Activated CD4-positive, alpha-beta T cell treated with anti-CD3 and anti-CD28 coated beads, Interleukin-2, amount 50 U/mL, for 16 hours (primary cell): ENCODE data around the gene SEC61G.

Source experiments
- DNase-seq: peaks from one replicate; pipeline ENCODE4 v3.0.0-alpha.2; 2020

Gene SEC61G

DNA sequence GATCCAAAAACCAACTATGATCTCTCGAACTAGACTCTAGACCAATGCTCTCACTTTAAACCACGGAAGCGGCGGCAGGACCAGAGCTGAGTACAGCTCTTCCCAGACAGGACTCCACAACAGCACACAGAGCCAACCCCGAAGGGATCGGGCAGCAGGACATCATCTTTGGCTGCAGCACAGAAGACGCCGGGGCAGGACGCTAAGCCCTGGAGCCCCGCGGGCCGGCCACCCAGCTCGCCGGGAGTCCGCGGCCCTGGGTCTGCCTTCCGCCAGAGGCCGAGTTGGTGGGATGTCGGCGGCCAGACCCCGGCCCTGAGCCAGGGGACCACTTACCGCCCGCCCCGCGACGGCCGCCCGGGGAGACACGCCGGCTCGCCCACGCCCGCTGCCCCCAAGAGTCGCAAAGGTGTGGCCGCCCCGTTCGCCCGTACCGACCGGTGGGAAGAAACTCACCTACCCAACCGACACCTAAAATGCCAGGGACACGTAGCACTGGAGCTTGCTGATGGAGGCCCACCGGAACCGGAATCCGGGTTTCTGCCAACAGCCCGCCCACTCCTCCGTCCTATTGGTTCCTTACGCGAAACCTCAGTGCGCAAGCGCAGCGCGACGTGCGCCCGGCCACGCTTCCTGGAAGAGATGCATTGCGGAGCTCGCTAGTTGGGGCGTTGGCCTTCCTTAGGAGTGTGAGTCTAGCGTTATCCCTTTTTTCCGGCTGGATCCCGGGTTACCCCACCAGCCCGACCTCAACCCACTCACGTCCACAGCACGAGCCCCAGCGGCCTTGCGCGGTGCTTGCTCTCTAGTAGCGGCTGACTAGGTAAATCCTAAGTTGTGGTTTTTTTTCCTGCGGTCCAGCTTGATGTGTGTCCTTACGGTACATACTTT is at the start of gene SEC61G:
Gene SEC61G (minus strand): TSS at position 510 of the 891 bp plus-strand sequence. CDS start 1,623 bp downstream, outside the sequence.
- peak; percentile 97 for DNase-seq

DNA sequence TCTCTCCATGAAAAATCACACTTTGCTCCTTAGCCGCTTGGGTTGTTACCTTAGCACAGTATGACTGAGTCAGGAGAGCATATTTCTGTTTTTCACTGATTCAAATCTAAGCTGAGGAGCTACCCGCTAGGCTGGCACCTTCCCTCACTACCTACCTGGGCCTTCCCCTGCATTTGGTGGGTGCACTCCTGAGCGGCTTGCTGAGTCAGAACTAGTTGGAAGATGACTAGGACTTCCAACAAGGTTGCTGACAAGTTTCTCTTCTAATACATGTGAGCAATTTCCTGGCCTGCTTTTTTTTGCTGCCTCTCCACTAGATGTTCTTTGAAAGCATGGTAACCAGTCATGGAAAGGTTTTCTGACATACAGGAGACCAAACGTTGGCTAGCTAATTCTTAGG is 43.8 kb upstream of the SEC61G start:
- DNase-seq: peak; percentile 76

DNA sequence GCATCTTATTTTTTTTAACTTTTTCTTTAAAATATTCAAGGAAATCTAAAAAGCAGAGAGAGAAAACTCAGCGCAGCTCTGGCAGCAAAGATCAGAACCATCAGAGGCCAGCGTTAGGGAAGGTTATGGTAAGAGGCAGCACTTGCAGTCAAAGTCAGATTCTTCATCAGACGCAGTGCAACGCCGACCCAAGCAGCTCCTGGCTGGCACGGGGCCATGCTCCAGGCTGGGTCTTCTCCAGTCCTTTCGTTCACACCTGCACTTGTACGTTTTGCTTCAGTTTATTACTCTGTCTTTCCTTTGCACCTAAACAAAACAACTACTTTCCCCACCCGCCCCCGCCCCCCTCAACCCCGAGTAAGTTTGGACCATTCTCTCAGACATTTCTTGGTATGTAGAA is 43.1 kb upstream of the SEC61G start:
- no peak for DNase-seq

DNA sequence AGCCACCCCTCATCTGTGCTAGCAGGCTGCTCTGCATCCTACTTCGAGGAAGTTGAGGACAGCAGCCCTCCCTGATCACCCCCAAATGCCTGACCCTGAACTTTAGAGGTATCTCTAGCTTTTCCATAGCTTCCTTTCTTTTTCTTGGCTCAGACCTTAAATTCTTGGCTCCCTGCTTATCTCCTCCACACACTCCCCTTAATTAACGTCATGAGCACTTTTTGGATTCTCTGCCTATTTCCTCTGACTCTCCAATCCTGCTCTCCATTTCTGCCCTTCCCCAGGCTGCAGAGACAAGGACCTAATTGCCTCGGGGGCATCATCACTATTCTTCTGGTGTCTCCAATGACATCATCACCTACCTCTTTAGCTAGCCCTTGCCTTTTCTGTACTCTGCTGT is 40.8 kb upstream of the SEC61G start:
- no peak for DNase-seq

DNA sequence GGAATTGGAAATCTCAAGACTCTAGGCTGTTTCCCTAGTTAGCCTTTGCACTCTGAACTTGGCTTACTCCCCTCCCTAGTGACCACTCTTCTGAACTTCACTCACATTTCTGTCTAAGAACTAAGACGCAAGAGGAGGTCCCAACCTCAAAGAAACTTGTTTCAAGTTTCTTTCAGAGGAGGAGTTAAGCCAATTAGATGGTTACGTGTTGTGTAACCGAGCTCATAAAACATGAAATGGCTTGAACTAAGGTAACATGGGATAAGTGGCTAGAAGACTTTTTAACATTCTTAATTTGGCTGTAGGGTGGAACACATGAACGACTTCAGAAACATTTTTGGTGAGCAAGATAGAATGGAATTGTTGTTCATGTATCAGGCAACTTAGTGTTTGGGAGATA is 39.5 kb upstream of the SEC61G start:
- no peak for DNase-seq

DNA sequence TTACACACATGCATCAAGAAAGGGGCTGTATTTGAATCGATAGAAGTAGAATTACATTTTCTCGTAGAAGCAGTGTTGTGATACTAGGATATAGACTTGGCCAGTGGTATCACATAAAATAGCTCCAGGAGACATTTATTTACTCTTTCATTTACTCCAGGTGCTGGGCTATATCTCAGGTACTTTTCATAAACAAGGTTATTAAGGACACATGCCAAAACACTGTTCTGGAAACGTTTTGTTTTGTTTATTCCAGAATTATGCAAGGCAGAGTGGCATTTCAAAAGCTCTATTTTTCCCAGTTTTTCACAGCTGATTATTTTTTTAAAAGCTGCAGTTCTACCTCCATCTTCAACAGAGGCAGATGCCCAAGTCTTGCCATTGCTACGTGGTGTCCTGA is 37.8 kb upstream of the SEC61G start:
- no peak for DNase-seq

DNA sequence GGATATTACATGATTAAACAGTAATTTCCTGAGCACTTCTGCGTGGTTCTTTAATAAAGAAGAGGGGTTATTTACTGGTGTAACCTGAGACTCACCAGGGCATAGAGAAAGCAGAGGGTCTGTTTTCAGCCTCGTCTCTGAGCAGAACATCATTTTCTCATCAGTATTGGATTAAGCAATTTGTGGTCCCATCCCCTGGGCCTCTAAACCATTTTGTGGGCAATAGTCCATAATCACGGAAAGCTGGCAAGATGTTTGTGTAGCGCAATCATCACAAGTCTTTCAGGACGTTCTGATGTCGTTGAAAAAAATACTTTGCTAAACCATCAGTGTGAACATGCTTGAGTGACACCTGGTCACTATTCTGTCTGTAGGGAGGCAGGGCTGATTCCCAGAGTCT is 37.1 kb upstream of the SEC61G start:
- DNase-seq: no peak

DNA sequence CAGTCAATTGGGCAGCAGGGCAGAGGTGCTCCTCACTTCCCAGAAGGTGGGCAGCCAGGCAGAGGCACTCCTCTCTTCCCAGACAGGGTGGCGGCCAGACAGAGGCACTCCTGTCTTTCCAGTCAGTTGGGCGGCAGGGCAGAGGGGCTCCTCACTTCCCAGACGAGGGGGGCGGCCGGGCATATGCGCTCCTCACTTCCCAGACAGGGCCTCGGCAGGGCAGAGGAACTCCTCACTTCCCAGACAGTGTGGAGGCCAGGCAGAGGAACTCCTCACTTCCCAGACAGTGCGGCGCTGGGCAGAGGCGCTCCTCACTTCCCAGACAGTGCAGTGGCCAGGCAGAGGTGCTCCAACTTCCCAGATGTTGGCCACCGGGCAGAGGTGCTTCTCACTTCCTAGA is 33.4 kb upstream of the SEC61G start:
- no peak for DNase-seq

DNA sequence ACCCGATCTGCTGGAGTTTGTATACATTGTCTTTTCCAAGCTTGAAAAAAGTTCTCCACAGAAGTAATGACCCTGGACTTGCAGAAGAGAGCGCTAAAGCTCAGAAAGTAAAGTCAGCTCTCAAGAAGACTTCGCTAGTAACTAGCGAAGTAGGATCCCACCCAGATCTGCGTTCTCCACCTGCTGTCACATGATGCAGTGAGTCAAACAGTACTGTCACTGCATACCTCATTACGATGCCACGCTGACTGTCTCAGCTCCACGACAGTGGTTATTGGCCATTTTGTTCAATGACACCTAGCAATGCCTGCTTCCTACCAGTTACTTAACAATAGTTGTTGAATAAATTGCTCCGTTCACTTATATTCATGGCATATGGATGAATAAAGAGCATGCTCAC is 29.7 kb upstream of the SEC61G start:
- peak; percentile 61 for DNase-seq

DNA sequence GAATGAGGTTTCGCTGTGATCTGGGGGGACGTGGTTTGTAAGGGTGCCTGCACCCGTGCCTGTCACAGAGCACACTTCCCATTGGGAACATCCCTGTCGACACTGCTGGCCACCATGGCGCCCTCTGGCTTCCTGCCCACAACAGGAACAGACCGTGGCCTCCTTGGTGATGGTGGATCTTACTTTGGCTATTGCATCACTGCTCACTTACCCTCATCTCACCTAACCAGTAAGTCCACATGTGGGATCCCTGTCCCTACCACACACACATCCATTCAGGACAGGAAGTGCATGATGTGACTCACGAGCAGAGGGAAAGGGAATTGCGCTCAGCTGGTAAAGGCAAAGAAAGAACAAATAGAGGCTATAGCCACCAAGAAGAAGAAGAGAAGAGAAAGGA is 26.2 kb upstream of the SEC61G start:
- DNase-seq: no peak

DNA sequence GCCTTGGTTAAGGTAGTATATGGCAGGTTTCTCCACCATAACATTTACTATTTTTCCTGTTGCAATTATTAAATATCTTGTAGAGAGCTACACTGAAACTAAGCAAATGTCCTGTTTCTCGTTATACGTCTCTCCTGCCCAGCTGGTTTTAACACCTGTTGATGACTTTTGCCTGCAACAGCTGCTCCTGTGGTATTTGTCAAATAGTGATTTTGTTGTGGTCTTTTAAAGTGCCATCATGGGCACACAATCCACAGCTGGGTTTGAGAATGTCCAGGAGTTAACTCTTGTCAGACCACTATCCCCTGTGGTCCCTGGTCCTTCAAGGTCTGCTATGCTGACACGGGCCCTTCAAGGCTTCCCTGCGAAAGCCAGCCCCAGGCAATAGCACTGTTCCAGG is 24.9 kb upstream of the SEC61G start:
- DNase-seq: no peak

DNA sequence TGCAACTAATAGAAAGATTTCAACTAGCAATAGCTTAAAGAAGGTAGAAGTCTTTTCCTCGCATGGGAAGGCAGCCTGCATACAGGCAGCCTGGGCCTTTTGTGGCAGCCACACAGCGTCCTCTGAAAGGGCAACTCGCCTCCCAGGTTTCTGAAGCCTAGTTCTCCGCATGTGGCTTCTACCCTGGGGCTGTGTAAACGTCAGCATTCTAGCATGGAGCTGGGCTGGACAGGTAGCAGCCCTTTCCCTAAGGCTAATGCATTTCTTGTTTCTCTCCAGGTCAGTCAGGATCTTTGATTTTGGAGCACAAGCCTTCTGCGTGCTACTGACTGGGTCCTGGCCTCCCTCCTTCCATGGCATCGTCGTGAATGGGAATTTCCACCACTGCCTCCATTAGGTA is 23.8 kb upstream of the SEC61G start:
- DNase-seq: no peak

DNA sequence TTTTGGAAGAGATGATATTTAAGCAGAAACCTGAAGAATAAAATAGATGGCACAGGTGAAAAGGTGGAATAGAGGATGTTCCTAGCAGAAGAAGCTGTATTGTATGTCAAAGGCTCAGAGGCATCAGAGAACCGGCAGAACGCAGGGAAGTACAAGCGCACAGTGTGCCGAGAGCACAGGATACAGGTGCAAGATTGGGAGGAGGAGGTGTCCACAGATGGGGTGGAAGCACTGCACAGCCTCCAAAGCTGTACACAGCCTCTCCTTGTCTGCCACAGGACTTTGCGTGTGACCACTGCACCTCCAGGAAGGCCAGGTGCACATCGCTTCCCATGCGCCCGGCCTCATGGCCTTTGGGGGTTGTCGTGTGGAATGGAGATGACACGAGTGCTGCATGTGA is 23.3 kb upstream of the SEC61G start:
- no peak for DNase-seq

DNA sequence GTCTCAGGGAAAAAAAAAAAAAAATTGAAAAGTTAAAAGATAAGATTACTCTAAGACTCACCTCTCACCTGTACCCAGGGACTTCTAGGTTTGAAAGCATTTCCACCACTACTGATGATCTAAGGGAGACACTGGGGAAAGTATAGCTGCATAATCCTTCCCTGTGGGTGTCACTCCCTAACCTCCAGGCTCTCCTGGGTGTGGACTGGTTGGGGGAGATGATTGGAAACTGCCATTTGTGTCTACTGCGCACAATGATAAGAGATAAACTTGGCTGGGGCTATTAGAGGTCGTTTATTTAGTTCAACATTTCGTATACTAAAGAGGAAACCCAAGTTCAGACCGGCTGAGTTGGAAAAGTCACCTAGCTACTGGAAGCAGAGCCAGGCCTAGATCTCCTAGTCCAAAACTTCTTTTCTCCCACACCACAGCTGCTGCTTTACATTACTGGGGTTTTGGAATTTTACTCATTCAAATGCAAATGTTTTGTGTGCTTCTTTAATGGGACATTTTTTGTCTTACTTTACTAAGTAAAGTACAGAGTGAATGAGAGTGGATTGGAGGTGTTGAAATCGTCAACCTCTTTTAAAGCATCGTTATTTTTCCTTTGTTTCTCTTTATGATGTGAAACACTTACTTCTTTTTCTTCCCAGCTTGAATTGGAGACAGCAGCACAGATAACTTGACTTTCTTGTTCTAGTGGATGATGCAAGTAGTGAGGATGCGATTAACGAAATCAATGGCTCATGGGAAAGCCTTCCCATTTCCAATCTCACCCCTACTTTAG is 22.3 kb upstream of the SEC61G start:
- no peak for DNase-seq

DNA sequence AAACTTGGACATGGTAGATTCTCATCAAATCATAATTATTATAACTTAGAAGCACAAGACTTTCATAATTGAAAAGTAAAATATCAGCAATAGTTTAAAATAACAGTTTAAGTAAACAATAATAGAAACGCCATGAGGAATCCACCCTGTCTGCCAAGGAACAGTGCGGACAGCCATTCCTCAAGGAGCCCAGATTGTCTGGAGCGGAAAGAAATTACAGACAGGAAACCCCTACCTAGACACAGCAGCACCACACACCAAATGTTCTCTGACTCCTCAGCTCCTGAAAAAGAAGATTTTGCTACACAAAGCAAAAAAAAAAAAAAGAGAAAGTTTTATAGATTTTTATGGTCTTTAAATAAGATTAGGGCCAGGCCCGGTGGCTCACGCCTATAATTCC is 21.5 kb upstream of the SEC61G start:
- DNase-seq: no peak

DNA sequence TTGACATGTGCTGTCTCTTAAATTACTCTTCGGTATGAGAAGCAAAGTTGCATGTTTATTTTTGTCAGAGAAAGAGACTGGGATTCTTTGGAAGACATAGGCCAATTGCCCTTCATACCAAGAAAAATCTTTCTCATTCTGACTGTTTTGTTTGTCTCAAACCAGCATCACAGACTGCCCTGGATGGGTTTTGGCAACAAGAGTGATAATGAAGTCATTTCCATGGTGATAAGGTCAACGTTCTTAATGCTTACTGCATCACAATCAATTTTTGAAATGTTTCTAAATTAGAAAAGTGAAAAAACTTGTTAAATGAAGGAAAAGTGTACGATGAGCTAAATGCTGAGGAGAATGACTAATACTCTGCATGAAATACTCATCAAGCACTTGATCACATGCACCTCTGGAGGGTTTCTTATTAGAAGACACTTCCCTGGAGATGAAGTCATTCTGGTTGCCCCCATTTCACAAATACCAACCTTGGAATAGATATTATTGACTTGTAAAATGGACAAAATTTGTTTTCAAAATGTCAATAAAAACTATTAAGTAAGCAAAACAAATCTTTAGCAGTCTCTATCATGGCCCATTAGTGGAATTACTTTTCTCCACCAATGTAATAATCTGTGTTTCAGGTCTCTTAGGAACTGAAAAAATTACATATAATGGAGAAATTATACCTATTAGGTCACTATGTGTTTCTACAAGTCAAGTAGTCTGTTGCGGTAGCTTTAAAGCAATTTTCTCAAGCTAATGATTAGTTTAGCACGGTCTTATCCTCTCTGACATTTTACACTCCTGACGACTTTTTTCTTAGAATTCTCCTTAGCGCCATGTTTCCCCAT is 19.9 kb upstream of the SEC61G start:
- peak; percentile 2 for DNase-seq

DNA sequence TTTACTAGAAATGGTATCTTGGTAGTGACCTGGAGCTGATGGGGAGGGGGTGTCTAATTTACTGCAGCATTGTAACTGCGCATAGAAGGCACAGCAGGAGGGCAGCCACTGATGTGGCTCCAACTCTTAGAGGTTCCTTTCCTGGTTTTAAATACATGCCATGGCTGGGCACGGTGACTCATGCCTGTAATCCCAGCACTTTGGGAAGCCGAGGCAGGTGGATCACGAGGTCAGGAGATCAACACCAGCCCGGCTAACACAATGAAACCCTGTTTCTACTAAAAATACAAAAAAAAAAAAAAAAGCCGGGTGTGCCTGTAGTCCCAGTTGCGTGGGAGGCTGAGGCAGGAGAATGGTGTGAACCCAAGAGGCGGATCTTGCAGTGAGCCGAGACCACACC is 19.2 kb upstream of the SEC61G start:
- no peak for DNase-seq

DNA sequence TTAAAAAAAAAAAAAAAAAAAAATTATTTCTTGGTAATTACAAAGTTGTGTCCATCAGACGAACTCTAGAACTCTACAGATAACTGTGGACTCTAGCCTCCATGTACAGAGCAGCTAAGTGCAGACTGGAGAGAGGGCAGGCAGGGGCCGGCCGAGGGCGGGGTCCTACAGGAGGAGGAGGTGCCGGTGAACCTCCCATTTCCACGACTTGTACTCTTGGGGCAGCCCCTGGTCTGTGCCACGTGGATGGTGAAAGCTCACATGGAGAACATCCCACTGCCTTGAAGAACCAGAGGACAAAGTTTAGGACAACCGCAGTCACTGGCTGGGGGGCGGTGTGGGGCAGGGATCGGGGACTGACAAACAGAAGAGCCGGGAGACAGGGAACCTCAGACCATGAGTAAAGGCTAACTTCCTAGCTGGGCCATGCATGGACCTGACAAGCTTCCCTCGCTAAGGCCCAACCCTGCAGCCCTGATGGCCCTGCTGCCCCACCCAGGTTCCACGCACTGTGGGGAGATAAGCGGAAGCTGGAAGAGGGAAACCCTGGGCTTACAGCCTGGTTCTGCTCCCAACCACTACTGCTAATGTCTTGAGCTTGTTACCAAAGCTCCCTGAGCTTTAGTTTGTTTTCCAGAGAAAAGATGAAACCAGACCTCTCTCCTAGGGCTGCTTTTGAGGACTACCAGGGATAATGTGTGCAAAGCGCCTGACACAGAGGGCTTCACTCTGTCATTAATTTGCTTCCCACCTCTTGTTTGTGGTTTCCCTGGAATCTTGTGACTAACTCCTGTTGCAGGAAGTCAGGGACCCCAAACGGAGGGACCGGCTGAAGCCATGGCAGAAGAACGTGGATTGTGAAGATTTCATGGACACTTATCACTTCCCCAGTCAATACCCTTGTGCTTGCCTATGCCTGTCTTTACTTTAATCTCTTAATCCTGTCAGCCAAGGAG is 16.1 kb upstream of the SEC61G start:
- no peak for DNase-seq

DNA sequence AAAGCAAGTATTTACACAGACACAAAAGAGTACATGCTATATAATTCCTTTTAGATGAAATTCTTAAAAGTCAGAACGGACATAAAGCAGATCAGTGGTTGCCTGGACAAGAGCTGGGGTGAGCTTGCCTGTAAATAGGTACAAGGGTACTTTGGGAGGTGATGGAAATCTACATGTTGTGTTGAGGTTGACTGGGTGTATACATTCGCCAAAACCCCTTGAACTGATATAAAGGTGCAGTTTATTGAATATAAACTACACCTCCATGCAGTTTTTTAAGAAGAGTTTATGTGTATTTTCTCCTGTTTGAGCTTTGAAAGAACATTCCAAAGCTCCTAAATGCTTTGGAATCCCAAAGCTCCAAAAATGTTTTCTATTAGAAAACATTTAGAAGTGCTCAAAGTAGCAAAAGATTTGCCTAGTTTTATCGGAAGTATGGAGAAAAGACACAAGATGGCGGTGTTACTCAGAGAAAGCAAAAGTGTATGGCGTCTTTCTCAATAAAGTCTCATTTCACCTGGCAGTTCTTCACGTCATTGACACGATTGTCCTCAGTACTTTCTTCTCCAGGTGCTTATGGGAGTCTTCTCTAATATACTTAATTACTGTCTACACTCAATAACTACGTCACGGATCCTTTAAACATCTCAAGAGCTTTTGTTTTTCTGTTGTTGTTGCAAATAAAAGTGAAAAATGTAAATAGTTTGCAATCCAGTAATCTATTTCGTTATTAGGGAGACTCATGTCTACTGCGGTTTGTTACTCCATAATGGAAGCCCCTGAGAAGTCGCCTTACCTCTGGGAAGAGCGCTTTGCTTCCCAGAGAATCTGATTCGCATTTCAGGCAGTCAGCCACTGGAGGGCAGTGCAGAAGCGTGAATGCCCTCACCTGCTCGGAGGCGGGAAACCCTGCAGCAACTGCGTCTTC is 14.7 kb upstream of the SEC61G start:
- DNase-seq: peak; percentile 73

DNA sequence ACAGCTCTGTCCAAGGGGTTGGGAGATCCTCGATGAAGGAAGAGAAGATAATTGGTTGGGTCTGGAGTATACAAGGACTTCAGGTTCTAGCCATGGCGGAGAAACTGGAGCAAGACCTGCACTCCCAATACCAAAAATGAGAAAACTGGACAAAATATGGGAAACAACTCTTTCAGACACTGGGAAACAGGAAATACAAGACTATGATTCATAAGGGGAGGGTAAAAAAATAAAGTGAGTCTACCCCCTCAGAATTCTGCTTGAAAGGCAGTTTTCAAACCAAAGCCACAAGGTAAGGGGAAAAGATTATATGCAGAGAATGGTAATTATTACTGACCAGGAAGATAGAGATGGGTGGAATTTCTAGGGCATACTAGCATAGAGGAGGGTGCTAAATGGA is 10.2 kb upstream of the SEC61G start:
- DNase-seq: no peak

DNA sequence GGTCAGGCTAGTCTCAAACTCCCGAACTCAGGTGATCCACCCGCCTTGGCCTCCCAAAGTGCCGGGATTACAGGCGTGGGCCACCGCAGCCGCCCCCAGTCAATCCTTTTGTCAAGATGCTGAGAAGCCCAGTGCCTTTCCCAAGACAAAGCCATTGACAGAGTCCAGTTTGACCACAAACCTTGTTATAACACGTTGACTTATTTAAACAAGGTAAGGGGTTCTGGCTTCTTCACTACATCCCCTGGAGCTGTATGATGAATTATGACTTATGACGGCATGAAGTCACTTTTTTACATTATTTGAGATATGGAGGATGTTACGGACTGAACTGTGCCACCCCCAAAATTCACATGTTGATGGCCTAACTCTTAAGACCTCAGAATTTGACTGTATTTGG is 5.8 kb upstream of the SEC61G start:
- DNase-seq: no peak
